ENCODE measurements around the gene FOXO1. TPM values are rescaled to one million over a fixed set of nuclear protein-coding genes. Genes with fewer than 3 reads are reported as not detected.

The FOXO1 gene
- total and polyA plus RNA-seq, 2 experiments from 2014 or later = 10.5 to 14.0 TPM

- no peak for TF ChIP-seq CTCF (IDR thresholded peaks at IDR 0.05; ENCODE audit: low read depth, low read length)
- DNase-seq (ENCODE audit: low read depth in 1 of 2, low spot score in 1 of 2) = no peak
- Histone ChIP-seq H3K27ac (no peak overlapping the region), H3K9me3 (ENCODE audit: low read depth) (no peaks in the 10 kb centered on the region), H3K4me1 (ENCODE audit: low read depth) (no peaks in the 10 kb centered on the region), H3K27me3 (no peaks in the 10 kb centered on the region), H3K4me3 (no peak overlapping the region), H3K36me3 (no peaks in the 10 kb centered on the region)
Measured at GRCh38 chr13:40578055-40578454, 88.4 kb downstream of the FOXO1 start.

- Histone ChIP-seq H3K9me3 (ENCODE audit: low read depth) (no peaks in the 10 kb centered on the region), H3K27me3 (no peaks in the 10 kb centered on the region), H3K4me1 (ENCODE audit: low read depth) (no peaks in the 10 kb centered on the region), H3K36me3 (no peaks in the 10 kb centered on the region), H3K4me3 (no peak overlapping the region), H3K27ac (no peak overlapping the region)
- no peak for DNase-seq (ENCODE audit: low read depth in 1 of 2, low spot score in 1 of 2)
- TF ChIP-seq CTCF (IDR thresholded peaks at IDR 0.05; ENCODE audit: low read depth, low read length) = no peak
Measured at GRCh38 chr13:40576369-40576768, 90.1 kb downstream of the FOXO1 start.

GRCh38 chr13:40572961-40573360 lies 93.5 kb downstream of the FOXO1 start:
- no peak for TF ChIP-seq CTCF (IDR thresholded peaks at IDR 0.05; ENCODE audit: low read depth, low read length)
- no peaks in the 10 kb centered on the region for H3K27me3 ChIP-seq
- H3K4me3 ChIP-seq = no peak overlapping the region
- no peak for DNase-seq (ENCODE audit: low read depth in 1 of 2, low spot score in 1 of 2)
- no peaks in the 10 kb centered on the region for H3K9me3 ChIP-seq (ENCODE audit: low read depth)
- no peak overlapping the region for H3K27ac ChIP-seq
- H3K36me3 ChIP-seq = no peaks in the 10 kb centered on the region
- H3K4me1 ChIP-seq (ENCODE audit: low read depth) = peaks cover 5% of the 10 kb centered on the region

- no peak for DNase-seq (ENCODE audit: low read depth in 1 of 2, low spot score in 1 of 2)
- Histone ChIP-seq H3K4me3 (no peak overlapping the region), H3K36me3 (no peaks in the 10 kb centered on the region), H3K4me1 (ENCODE audit: low read depth) (peaks cover 5% of the 10 kb centered on the region), H3K27ac (no peak overlapping the region), H3K27me3 (no peaks in the 10 kb centered on the region), H3K9me3 (ENCODE audit: low read depth) (no peaks in the 10 kb centered on the region)
- no peak for TF ChIP-seq CTCF (IDR thresholded peaks at IDR 0.05; ENCODE audit: low read depth, low read length)
Measured at GRCh38 chr13:40571338-40571963, 95.0 kb downstream of the FOXO1 start.

- Histone ChIP-seq H3K9me3 (ENCODE audit: low read depth) (no peaks in the 10 kb centered on the region), H3K27ac (no peak overlapping the region), H3K4me3 (no peak overlapping the region), H3K36me3 (no peaks in the 10 kb centered on the region), H3K4me1 (ENCODE audit: low read depth) (peaks cover 5% of the 10 kb centered on the region), H3K27me3 (no peaks in the 10 kb centered on the region)
- no peak for DNase-seq (ENCODE audit: low read depth in 1 of 2, low spot score in 1 of 2)
- TF ChIP-seq CTCF (IDR thresholded peaks at IDR 0.05; ENCODE audit: low read depth, low read length) = no peak
Measured at GRCh38 chr13:40570930-40571329, 95.5 kb downstream of the FOXO1 start.
